HG02885 (cell line): Measurements from ENCODE around the gene TBC1D7.

ENCODE experiments used
- ATAC-seq: cut with Tn5 transposase; IDR thresholded peaks from one replicate; pipeline ENCODE4 v1.9.1; 2021; ENCODE audit warnings: mild to moderate bottlenecking; ENCODE audit not compliant: unreplicated experiment, poor library complexity

The TBC1D7 gene

DNA sequence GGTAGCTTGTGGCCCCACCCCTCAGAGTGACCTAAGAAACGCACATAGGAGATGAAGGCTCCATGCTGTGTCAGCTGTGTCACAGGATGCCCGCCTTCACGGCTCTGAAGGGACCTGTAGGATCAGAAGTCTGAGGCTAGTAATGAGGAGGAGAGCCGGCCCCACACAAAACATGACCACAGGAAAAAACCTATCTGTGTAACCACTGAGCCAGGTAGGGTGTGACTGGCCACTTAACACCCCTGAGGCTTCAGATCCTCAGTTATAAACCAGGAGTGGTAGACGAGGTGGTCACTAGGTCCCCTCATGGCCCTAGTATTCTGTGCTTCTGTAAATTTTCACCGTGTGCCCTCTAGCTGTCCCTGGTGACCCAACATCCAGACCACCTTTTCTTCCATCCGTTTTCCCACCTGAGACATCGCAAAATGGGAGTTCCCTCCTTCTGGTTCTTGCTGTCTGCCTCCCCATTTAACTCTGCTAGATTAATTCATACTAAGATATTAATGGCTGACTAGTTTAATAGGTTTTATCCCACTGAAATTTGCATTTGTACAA lies 52.8 kb downstream of the TBC1D7 start:
- ATAC-seq, result no peak

DNA sequence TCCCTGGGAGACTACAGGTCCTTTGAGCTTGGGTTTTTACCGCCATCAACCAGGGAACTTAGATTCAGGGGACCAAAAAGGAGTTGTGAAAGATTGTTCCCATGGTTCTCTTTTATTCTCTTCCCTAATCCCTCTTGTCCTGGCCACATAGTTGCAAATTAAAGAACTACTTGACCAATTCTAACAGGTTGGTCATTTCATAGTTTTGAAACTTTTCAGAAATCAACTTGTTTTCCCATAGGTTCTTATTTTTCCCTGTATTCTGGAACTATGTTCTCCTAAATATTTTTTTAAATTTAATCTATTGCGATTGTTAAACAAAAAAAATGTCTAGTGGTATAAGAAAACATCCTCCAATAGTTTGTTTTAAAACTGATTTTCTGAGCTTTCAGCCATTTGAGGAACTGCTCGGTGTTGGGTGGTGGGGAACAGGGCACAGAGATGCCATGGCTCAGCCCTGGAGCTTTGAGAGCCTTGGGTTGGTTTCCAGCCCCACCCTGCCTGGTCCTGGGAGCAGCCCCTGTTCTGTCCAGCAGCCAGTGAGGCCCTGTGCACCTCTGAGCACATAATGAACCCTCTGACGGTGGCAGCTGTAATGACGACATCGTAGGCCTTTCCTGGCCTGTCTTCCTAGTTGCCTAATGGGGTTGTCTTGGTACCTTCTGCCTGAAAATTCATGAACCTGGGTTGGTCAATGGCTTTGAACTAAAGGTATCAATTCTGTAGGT lies 53.5 kb downstream of the TBC1D7 start:
- no peak for ATAC-seq

DNA sequence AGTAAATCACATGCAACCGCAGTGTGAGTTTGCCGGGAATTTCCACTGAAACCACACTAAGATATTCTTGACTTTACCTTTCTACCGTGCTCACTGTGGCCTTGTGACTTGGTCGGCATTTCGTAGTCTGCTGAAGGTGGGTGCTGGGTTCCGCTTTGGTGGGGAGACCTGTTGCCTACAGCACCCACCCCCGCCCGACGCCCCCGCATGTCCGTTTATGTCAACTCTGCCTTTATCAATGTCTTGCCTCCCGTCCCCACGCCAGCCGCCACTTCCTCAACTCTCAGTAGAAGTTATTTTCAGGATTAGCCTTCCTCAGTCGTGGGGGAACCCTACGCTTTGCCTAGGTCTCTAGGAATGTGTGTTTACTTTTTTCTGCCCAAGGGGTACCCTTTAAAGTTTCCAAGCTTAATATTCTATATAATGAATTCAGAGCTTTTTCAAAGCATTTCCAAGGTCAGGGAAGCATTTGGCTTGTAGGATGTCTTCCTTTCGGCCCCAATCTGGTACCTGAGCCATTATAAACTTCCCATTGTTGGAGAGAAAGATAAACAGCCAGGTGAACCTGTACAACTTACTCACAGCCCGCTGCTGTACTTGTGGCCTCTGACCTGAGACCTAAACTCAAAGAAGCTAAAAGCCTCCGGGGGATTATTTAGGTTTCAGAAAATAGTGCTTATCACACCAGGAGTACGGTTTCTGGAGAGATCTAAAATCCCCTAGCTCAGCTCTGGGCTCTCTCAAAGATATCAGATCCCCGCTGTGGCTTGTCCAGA lies 54.2 kb downstream of the TBC1D7 start:
- peak; percentile 64 for ATAC-seq

DNA sequence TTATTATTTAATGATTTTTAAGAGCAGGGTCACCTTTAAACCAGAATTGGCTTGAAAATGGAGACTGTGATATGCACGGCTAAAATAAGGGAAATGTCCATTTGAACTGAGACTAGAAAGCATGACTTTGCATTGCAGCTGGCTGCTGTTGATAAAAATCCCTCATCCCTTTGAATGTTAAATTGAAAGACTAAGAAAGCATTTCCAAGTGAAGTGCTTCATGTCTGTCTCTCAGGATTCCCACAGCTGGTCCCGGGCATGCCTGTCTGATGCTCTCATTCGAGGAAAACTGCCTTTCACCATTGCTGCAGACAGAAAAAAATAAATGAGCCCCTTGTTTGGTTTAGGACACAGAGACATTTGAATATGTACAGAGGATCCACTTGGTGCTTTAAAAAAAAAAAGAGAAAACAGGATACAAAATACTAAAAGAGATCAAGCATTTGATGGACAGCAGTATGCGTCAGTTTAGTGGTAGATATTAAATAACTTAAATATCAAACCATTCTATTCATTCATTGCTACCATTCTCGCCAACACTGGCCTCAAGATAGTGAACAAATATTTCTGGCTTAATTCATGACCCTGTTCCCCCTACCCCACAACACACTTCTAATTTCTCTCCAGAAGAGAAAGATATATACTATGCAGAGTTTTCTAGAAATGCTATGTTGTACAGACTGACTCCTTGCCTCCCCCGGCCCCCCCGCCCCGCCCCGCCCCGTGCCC lies 55.0 kb downstream of the TBC1D7 start:
- ATAC-seq, result no peak

DNA sequence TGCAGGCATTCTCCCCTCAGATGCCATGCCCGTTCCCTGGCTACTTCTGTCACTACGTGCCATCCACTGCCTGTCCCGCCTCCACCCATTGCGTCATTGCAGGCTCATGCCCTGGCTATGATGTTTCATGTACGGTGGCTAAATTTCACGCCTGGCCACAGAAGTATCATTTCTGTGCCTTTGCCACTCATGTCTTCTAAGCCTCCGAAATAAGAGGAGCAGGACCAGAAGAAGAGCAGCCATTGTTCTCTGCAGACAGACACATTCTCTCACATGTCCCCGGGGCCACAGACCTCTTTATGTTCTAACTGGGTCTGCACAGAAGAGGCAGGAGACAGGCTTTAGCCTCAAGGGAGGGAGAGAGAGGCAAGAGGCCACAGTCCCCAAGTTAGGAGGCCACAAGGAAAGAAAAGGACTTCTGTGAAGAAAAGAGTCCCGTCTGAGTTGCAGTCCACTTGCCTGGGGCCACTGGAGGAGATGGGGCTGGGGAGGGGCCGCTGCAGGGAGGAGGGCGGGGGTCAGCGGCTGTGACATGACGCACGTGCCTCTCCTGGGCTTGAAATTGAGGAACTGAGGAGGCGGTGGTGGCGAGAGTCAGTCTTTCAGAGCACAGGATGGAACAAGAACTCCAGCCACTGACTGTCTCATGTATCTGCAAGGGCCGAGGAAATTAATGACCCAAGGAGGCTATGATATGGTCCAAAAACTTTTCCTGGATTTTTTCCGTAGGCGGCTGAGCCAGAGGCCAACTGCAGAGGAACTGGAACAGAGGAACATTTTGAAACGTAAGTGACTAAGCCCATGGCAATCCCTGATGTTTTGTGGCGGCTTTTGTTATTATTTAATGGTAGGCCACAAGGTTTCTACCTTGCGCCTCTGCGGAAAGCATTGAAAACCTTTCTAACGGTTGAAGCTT lies 55.9 kb downstream of the TBC1D7 start:
- peak; percentile 70 for ATAC-seq

DNA sequence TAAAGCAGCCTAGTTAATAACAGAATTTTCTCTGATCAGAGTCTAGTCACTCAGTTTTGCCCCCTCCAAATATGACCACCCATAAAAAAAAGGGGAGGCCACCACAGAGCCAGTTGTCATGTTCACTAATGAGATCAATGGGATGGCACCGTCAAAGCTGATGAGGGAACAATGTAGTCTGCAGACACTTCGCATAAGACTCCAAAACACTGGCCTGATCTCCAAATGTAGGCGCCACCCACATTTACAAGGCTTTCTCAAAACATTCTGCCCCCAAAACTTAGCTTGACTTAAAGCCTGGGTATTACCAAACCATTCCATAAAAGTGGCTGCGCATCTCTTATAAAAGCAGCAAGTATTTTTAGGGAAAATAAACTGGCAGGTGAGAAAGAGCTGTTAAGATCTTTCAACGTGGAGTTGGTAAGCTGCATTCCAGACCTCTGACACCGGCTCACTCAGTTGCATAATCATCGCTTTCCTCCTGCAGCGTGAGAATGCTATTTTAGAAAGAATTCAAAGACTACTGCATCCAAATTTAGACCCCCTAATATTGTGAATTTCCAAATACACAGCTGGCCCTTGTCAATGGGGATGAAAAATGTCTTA lies 59.3 kb downstream of the TBC1D7 start:
- ATAC-seq, result no peak

DNA sequence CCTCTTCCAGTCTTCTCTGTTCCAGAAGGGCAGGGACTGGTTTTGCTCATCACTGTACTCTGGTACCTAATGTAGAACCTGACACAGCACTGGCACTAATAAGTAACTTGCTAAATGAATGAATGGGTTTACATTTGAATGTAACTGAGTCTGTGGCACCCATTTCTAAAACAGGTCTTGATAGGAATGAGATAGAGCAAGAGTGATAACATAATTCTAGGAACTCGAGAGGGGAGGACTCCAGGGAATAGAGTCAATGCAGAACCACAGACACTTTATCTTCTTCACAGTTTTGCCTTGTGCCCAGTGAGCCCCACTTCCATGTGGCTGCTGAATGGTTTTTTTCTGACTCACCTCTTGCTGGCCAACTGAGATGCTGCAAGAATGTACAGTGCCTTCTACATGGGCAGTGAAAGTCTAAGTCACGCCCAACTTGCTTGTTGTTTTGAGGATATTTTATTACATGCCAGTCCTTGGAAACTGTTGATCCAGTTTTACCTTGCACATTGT lies 61.1 kb downstream of the TBC1D7 start:
- ATAC-seq, result no peak

DNA sequence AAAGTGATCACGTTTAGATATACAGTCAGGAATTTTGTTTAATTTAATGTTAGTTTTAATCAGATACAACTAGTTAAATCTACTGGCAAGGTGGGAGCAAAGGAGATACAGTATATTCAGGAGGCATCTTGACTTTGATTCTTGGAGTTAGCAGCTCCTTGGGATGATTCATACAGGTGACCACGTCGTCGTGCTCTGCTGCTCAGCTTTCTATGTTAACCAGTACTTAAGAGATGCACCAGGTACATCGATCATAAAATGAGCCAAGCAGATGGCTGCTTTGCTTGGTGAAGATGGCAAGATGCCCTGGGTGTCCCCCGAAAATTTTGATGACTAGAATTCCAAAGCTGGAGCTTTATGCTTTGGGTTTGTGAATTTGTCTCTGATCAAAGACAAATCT lies 64.7 kb downstream of the TBC1D7 start:
- no peak for ATAC-seq

DNA sequence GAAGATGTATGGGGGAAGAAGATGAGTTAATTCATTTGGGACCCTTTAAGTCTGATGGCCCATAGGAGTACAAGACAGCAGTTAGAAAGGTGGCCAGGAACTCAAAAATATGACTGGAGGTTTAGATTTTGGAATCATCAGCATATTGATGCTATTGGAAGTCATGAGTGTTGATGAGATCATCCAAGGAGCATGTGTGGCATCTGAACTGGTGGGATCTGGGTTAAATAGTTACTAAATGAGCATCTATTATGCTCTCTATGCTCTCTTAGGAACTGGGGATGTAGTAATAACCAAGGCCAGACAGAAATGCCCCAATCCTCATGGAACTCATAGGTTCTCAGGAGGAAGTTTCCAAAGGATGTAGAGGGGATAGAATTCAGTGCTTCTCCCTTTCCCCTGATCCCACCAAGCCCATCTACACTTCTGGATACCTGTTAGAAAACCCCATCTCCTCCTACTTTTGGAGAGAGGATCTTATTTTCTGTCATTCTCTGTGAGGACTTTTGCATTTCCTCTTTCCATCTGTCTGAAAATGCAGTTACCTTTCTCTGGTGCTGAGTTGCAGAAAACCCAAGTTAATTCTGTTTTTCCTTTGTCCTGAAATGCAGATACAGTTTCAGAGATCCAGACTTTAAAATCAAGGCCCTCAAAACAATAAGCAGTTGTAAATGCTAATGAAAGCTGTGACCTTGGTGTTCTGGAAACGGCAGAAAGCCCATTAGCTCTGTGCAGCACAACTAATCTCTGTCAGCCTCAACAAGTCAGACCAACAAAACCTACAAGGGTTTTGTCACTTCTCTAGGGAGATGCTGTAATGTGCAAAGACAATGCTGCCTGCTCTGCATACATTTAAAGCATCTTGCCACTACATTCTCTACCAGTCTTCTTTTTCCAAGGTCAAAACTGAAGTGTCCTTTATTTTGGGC lies 65.8 kb downstream of the TBC1D7 start:
- no peak for ATAC-seq

DNA sequence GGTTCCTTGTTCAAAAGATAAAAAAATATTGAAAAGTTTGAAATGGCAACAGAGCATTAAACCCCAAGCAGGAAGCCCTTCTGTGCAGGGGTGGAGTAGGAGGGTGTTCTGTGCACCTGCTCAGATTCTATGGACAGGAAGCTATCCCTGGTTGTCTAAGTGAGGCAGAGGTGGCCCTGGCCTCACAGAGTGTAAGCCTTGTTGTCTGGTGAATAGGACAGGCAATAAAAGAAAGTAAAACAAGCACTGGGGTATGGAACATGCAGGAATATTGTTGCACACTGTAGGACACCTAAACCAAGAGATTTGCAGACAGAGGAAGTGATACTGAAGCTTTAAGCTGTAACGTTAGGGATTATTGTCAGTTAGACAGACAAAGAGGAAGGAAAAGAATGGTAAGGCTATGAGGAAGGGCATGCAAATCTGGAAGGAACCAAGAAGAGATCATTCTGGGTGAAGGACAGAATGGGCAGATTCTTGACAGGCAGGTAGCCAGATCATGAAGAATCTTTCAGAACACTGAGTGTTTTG lies 66.8 kb downstream of the TBC1D7 start:
- peak; percentile 55 for ATAC-seq

DNA sequence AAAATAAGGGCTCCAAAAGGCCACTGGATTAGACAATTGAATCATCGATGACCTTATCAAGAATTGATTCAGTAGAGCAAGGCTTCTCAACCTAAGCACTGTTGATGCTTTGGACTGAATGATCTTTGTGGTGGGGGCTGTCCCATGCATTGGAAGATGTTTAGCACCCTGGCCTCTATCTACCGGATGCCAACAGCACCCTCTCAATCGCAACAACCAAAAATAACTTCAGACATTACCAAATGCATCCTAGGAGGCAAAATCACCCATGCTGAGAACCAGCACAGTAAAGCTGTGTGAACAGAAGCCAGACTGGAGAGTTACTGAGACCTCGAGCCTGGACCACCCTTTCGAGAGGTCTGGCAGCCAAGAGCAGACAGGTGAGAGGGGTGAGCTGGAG lies 67.5 kb downstream of the TBC1D7 start:
- ATAC-seq, result no peak

DNA sequence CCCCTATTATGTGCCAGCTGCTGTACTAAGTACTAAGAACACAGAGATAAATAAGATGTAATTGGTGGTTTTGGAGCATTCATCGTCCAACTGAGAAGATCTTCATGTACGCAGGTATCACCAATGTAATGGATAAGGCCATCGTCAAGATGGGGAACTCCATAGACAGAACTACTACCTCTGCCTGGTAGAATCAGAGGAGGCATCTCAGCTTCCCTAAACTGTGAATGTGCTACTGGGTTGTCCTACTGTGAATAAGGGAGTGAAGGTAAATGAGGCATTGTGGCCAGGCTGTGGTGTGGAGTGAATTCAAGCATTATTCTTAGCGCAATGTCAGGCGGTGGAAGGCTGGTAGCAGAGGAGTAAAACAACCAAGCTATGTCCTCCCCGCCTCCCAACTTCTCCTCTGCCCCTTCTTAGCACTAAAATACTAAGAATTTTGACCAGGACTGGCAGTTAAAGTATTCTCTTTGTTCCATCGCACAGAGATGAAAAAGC lies 68.2 kb downstream of the TBC1D7 start:
- ATAC-seq, result no peak

DNA sequence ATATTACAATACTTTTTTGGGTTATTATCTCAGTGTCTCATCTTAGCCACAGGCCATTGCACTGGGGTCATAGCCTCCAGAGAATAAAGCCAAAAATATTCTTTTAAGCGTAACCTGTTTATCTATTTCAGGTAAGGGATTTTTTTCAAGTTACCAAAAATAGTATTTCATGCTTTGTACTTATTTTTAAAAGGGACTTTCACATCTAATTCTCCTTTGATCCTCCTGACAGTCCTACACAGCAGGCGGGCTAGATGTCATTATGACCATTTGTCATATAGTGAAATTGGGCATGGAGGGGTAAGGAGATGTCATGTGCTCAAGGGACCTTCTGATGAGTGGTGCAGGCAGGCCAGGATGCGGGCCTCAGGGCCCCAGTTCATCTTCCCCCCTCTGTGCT lies 68.9 kb downstream of the TBC1D7 start:
- peak; percentile 47 for ATAC-seq

DNA sequence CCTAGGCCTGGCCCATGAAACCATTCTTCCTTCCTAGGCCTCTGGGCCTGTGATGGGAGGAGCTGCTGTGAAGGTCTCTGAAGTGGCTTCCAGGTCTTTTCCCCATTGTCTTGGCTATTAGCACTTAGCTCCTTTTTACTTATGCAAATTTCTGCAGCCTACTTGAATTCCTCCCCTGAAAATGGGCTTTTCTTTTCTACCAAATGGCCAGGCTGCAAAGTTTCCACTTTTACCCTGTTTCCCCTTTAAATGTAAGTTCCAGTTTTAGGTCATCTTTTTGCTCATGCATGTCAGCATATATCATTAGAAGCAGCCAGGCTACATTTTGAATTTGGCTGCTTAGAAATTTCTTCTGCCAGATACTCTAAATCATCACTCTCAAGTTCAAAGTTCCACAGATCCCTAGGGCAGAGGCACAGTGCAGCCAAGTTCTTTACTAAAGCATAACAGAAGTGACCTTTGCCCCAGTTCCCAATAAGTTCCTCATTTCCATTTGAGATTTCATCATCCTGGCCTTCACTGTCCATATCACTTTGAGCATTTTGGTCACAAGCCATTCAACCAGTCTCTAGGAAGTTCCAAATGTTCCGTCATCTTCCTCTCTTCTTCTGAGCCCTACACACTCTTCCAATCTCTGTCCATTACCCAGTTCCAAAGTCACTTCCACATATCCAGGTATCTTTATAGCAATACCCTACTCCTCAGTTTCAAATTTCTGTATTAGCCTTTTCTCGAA lies 71.9 kb downstream of the TBC1D7 start:
- ATAC-seq, result no peak
